ENCODE results near the gene HCN2.

Gene HCN2

GRCh38 chr19:638906-639252 is 49.2 kb downstream of the HCN2 start:
- Histone ChIP-seq H2BK5ac (ENCODE audit: low read depth, low read length, poor library complexity, severe bottlenecking) (no peak overlapping the region), H3K27ac (ENCODE audit: low read length, poor library complexity, severe bottlenecking) (no peak overlapping the region), H2BK15ac (ENCODE audit: low read depth, poor library complexity, severe bottlenecking) (no peak overlapping the region), H3K9me3 (ENCODE audit: control insufficient read depth, low read length) (no peaks in the 10 kb centered on the region), H3K9ac (ENCODE audit: low read length) (peak overlapping the region; percentile 67), H4K91ac (ENCODE audit: low read length) (no peak overlapping the region), H3K23ac (ENCODE audit: low read length in 2 of 2) (no peak overlapping the region), H2BK120ac (ENCODE audit: low read depth, low read length) (no peak overlapping the region), H3K18ac (ENCODE audit: low read depth in 1 of 2, low read length in 2 of 2) (no peak overlapping the region), H2BK12ac (ENCODE audit: low read length in 2 of 2) (no peak overlapping the region), H3K14ac (ENCODE audit: low read length in 2 of 2) (no peak overlapping the region), H2AK5ac (ENCODE audit: low read length, severe bottlenecking) (no peak overlapping the region), H3K79me1 (replicated peaks; ENCODE audit: low read length, poor library complexity, severe bottlenecking) (peaks cover 12% of the 10 kb centered on the region), H3K36me3 (ENCODE audit: control insufficient read depth in 1 of 2, insufficient read depth in 2 of 2, low read depth in 1 of 2, low read length in 2 of 2) (peaks cover 0 to 20% of the 10 kb centered on the region in 2 experiments), H3K27me3 (ENCODE audit: control insufficient read depth in 1 of 2, insufficient read depth in 1 of 2, low read length in 2 of 2) (peaks cover 0 to 8% of the 10 kb centered on the region in 2 experiments), H4K8ac (ENCODE audit: low read length) (no peak overlapping the region), H2AFZ (ENCODE audit: low read depth, low read length) (peak overlapping the region; percentile 83), H3K4ac (ENCODE audit: low read depth in 1 of 2, low read length in 2 of 2) (no peak overlapping the region), H3K4me3 (ENCODE audit: insufficient read depth in 1 of 2, low read depth in 1 of 2, low read length in 2 of 2) (peak overlapping the region in 1 of 2 experiments; percentile 81), H3K4me2 (ENCODE audit: low read length, poor library complexity, severe bottlenecking) (peak overlapping the region; percentile 73), H3K4me1 (ENCODE audit: control insufficient read depth, insufficient read depth, low read depth, low read length) (peaks cover 24% of the 10 kb centered on the region)
- WGBS: 71% methylated on average over 15 of the region's 17 CpGs
- no peak for DNase-seq

GRCh38 chr19:639253-640160 is 49.8 kb downstream of the HCN2 start, which contains the start of gene FGF22:
Gene FGF22, plus strand, starts transcription at chr19:639879. Its CDS starts 47 bp downstream, at chr19:639926.
- Histone ChIP-seq H4K8ac (ENCODE audit: low read length) (no peak within 1 kb of the TSS), H3K36me3 (ENCODE audit: control insufficient read depth in 1 of 2, insufficient read depth in 2 of 2, low read depth in 1 of 2, low read length in 2 of 2) (peaks cover 0 to 27% of the 10 kb centered on the region in 2 experiments), H3K9me3 (ENCODE audit: control insufficient read depth, low read length) (no peaks in the 10 kb centered on the region), H3K4ac (ENCODE audit: low read depth in 1 of 2, low read length in 2 of 2) (no peak within 1 kb of the TSS), H3K4me1 (ENCODE audit: control insufficient read depth, insufficient read depth, low read depth, low read length) (peaks cover 18% of the 10 kb centered on the region), H2BK15ac (ENCODE audit: low read depth, poor library complexity, severe bottlenecking) (no peak within 1 kb of the TSS), H3K4me3 (ENCODE audit: insufficient read depth in 1 of 2, low read depth in 1 of 2, low read length in 2 of 2) (peak within 1 kb of the TSS; percentile 53 to 81), H3K9ac (ENCODE audit: low read length) (peak within 1 kb of the TSS; percentile 67), H2BK120ac (ENCODE audit: low read depth, low read length) (no peak within 1 kb of the TSS), H4K91ac (ENCODE audit: low read length) (no peak within 1 kb of the TSS), H2BK5ac (ENCODE audit: low read depth, low read length, poor library complexity, severe bottlenecking) (no peak within 1 kb of the TSS), H3K4me2 (ENCODE audit: low read length, poor library complexity, severe bottlenecking) (peak within 1 kb of the TSS; percentile 75), H3K79me1 (replicated peaks; ENCODE audit: low read length, poor library complexity, severe bottlenecking) (peaks cover 6% of the 10 kb centered on the region), H2BK12ac (ENCODE audit: low read length in 2 of 2) (no peak within 1 kb of the TSS), H3K27ac (ENCODE audit: low read length, poor library complexity, severe bottlenecking) (no peak within 1 kb of the TSS), H3K18ac (ENCODE audit: low read depth in 1 of 2, low read length in 2 of 2) (no peak within 1 kb of the TSS), H2AK5ac (ENCODE audit: low read length, severe bottlenecking) (no peak within 1 kb of the TSS), H3K27me3 (ENCODE audit: control insufficient read depth in 1 of 2, insufficient read depth in 1 of 2, low read length in 2 of 2) (peaks cover 0 to 8% of the 10 kb centered on the region in 2 experiments), H3K23ac (ENCODE audit: low read length in 2 of 2) (no peak within 1 kb of the TSS), H2AFZ (ENCODE audit: low read depth, low read length) (peak within 1 kb of the TSS; percentile 83), H3K14ac (ENCODE audit: low read length in 2 of 2) (peak within 1 kb of the TSS in 1 of 2 experiments; percentile 42)
- DNase-seq: peak; percentile 88
- WGBS: 8% methylated on average over 75 of the region's 109 CpGs

- Histone ChIP-seq H2AFZ (ENCODE audit: low read depth, low read length) (no peak overlapping the region), H3K4ac (ENCODE audit: low read depth in 1 of 2, low read length in 2 of 2) (no peak overlapping the region), H2BK12ac (ENCODE audit: low read length in 2 of 2) (no peak overlapping the region), H3K27me3 (ENCODE audit: control insufficient read depth in 1 of 2, insufficient read depth in 1 of 2, low read length in 2 of 2) (peaks cover 0 to 8% of the 10 kb centered on the region in 2 experiments), H2BK120ac (ENCODE audit: low read depth, low read length) (no peak overlapping the region), H3K79me1 (replicated peaks; ENCODE audit: low read length, poor library complexity, severe bottlenecking) (peaks cover 3% of the 10 kb centered on the region), H3K27ac (ENCODE audit: low read length, poor library complexity, severe bottlenecking) (no peak overlapping the region), H3K23ac (ENCODE audit: low read length in 2 of 2) (no peak overlapping the region), H3K4me2 (ENCODE audit: low read length, poor library complexity, severe bottlenecking) (peak overlapping the region; percentile 75), H2BK15ac (ENCODE audit: low read depth, poor library complexity, severe bottlenecking) (no peak overlapping the region), H3K4me1 (ENCODE audit: control insufficient read depth, insufficient read depth, low read depth, low read length) (peaks cover 15% of the 10 kb centered on the region), H3K18ac (ENCODE audit: low read depth in 1 of 2, low read length in 2 of 2) (no peak overlapping the region), H2AK5ac (ENCODE audit: low read length, severe bottlenecking) (no peak overlapping the region), H3K14ac (ENCODE audit: low read length in 2 of 2) (no peak overlapping the region), H2BK5ac (ENCODE audit: low read depth, low read length, poor library complexity, severe bottlenecking) (no peak overlapping the region), H4K91ac (ENCODE audit: low read length) (no peak overlapping the region), H4K8ac (ENCODE audit: low read length) (no peak overlapping the region), H3K9ac (ENCODE audit: low read length) (no peak overlapping the region), H3K4me3 (ENCODE audit: insufficient read depth in 1 of 2, low read depth in 1 of 2, low read length in 2 of 2) (peak overlapping the region; percentile 53 to 58), H3K9me3 (ENCODE audit: control insufficient read depth, low read length) (no peaks in the 10 kb centered on the region), H3K36me3 (ENCODE audit: control insufficient read depth in 1 of 2, insufficient read depth in 2 of 2, low read depth in 1 of 2, low read length in 2 of 2) (peaks cover 6 to 32% of the 10 kb centered on the region in 2 experiments)
- WGBS: 49% methylated on average over 18 of the region's 25 CpGs
- no peak for DNase-seq
These were observed 50.5 kb downstream of the HCN2 start for GRCh38 chr19:640161-640558.

GRCh38 chr19:640606-641189 is 51.0 kb downstream of the HCN2 start:
- Histone ChIP-seq H2AK5ac (ENCODE audit: low read length, severe bottlenecking) (no peak overlapping the region), H2BK15ac (ENCODE audit: low read depth, poor library complexity, severe bottlenecking) (no peak overlapping the region), H3K18ac (ENCODE audit: low read depth in 1 of 2, low read length in 2 of 2) (no peak overlapping the region), H4K91ac (ENCODE audit: low read length) (no peak overlapping the region), H2AFZ (ENCODE audit: low read depth, low read length) (no peak overlapping the region), H2BK120ac (ENCODE audit: low read depth, low read length) (no peak overlapping the region), H3K27ac (ENCODE audit: low read length, poor library complexity, severe bottlenecking) (no peak overlapping the region), H4K8ac (ENCODE audit: low read length) (no peak overlapping the region), H3K23ac (ENCODE audit: low read length in 2 of 2) (no peak overlapping the region), H3K9ac (ENCODE audit: low read length) (no peak overlapping the region), H3K36me3 (ENCODE audit: control insufficient read depth in 1 of 2, insufficient read depth in 2 of 2, low read depth in 1 of 2, low read length in 2 of 2) (peaks cover 7 to 33% of the 10 kb centered on the region in 2 experiments), H3K4me1 (ENCODE audit: control insufficient read depth, insufficient read depth, low read depth, low read length) (peaks cover 12% of the 10 kb centered on the region), H3K4ac (ENCODE audit: low read depth in 1 of 2, low read length in 2 of 2) (no peak overlapping the region), H3K27me3 (ENCODE audit: control insufficient read depth in 1 of 2, insufficient read depth in 1 of 2, low read length in 2 of 2) (peaks cover 0 to 8% of the 10 kb centered on the region in 2 experiments), H3K9me3 (ENCODE audit: control insufficient read depth, low read length) (no peaks in the 10 kb centered on the region), H3K14ac (ENCODE audit: low read length in 2 of 2) (no peak overlapping the region), H2BK12ac (ENCODE audit: low read length in 2 of 2) (no peak overlapping the region), H2BK5ac (ENCODE audit: low read depth, low read length, poor library complexity, severe bottlenecking) (no peak overlapping the region), H3K4me3 (ENCODE audit: insufficient read depth in 1 of 2, low read depth in 1 of 2, low read length in 2 of 2) (no peak overlapping the region), H3K79me1 (replicated peaks; ENCODE audit: low read length, poor library complexity, severe bottlenecking) (peaks cover 2% of the 10 kb centered on the region), H3K4me2 (ENCODE audit: low read length, poor library complexity, severe bottlenecking) (no peak overlapping the region)
- DNase-seq: no peak
- 94% methylated on average over 28 of the region's 31 CpGs for WGBS

Measured in mesenchymal stem cell (in vitro differentiated cells and primary cell).